Tongue (tissue), 2 donors: ENCODE results near the gene EBI3. TPM values are rescaled to one million over a fixed set of nuclear protein-coding genes. Genes with fewer than 3 reads are reported as not detected.
"Not testable (repeated sequence)": the region's sequence is repeated elsewhere in the genome, so short reads cannot be mapped to it uniquely, and the experiment has no call there.

ENCODE experiments used
- DNase-seq: peaks from one replicate; pipeline ENCODE4 v3.0.0-alpha.2; 2015
- total RNA-seq: library from RNA; depleted of rRNA; stranded (reverse); fragments of >200 nt; gene quantifications from one replicate; pipeline ENCODE4 v1.2.3, GENCODE V29; 2014

EBI3 gene
- total RNA-seq, 1 donor from 2014 or later: not detected

GRCh38 chr19:4234862-4235201, 5.5 kb downstream of the EBI3 start:
- DNase-seq: no peak

GRCh38 chr19:4237510-4237909, 8.2 kb downstream of the EBI3 start:
- not testable (repeated sequence) for DNase-seq

GRCh38 chr19:4238831-4239230, 9.5 kb downstream of the EBI3 start:
- DNase-seq: no peak

GRCh38 chr19:4241824-4242430, 12.6 kb downstream of the EBI3 start:
- no peak for DNase-seq

GRCh38 chr19:4245938-4246337, 16.6 kb downstream of the EBI3 start:
- not testable (repeated sequence) for DNase-seq

GRCh38 chr19:4246767-4247593, 17.7 kb downstream of the EBI3 start, which contains the start of gene YJU2:
Gene YJU2, plus strand, starts transcription at chr19:4247080. Its CDS starts 67 bp downstream, at chr19:4247147.
- DNase-seq: peak; percentile 100

- DNase-seq: no peak
These were observed 27.2 kb downstream of the EBI3 start for GRCh38 chr19:4256563-4256962.

GRCh38 chr19:4257025-4257424, 27.7 kb downstream of the EBI3 start:
- no peak for DNase-seq

GRCh38 chr19:4258181-4258580, 28.9 kb downstream of the EBI3 start:
- no peak for DNase-seq

- no peak for DNase-seq
These were observed 31.4 kb downstream of the EBI3 start for GRCh38 chr19:4260613-4261191.

GRCh38 chr19:4264812-4265211, 35.5 kb downstream of the EBI3 start:
- DNase-seq: no peak

GRCh38 chr19:4266253-4267000, 37.1 kb downstream of the EBI3 start:
- DNase-seq: no peak

GRCh38 chr19:4267101-4267900, 38.0 kb downstream of the EBI3 start:
- peak; percentile 59 for DNase-seq

- DNase-seq: no peak
These were observed 38.8 kb downstream of the EBI3 start for GRCh38 chr19:4267901-4268815.

- DNase-seq: no peak
These were observed 39.6 kb downstream of the EBI3 start for GRCh38 chr19:4268816-4269430.

GRCh38 chr19:4272894-4273293, 43.6 kb downstream of the EBI3 start:
- no peak for DNase-seq

- not testable (repeated sequence) for DNase-seq
These were observed 45.0 kb downstream of the EBI3 start for GRCh38 chr19:4274321-4274686.

GRCh38 chr19:4277191-4277696, 47.9 kb downstream of the EBI3 start:
- DNase-seq: no peak

GRCh38 chr19:4278010-4278409, 48.7 kb downstream of the EBI3 start:
- DNase-seq: no peak
